ENCODE results near the gene ZNF281.

The ZNF281 gene

GRCh38 chr1:200364091-200364759 lies 45.6 kb downstream of the ZNF281 start:
- Histone ChIP-seq H3K36me3 (ENCODE audit: control insufficient read depth in 2 of 2, insufficient read depth in 1 of 2, low read length in 2 of 2) (no peaks in the 10 kb centered on the region), H3K4me1 (ENCODE audit: control insufficient read depth, insufficient read depth, low read length) (no peaks in the 10 kb centered on the region), H3K9me3 (ENCODE audit: control insufficient read depth, insufficient read depth, low read depth, low read length) (no peaks in the 10 kb centered on the region), H3K4me3 (ENCODE audit: low read depth, low read length) (no peak overlapping the region), H3K27ac (ENCODE audit: extremely low read depth, low read depth, low read length) (no peak overlapping the region)
- TF ChIP-seq KLF7 (tag by site-specific recombination; IDR thresholded peaks at IDR 0.05; ENCODE audit: borderline replicate concordance): no peak
- no peak for TF ChIP-seq ZNF521 (tag by site-specific recombination; IDR thresholded peaks at IDR 0.05)
- no peak for TF ChIP-seq HOXA7 (CRISPR knock-in tag; IDR thresholded peaks at IDR 0.05; ENCODE audit: borderline replicate concordance)
- no peak for TF ChIP-seq ZBTB11 (tag by site-specific recombination; conservative IDR thresholded peaks at IDR 0.05; ENCODE audit: low read depth)
- no peak for TF ChIP-seq ZBTB21 (tag by site-specific recombination; IDR thresholded peaks at IDR 0.05)
- no peak for TF ChIP-seq ZNF366 (tag by site-specific recombination; conservative IDR thresholded peaks at IDR 0.05)
- TF ChIP-seq ZNF558 (tag by site-specific recombination; IDR thresholded peaks at IDR 0.05): no peak
- no peak for TF ChIP-seq ZNF423 (tag by site-specific recombination; IDR thresholded peaks at IDR 0.05)
- no peak for TF ChIP-seq ZNF768 (tag by site-specific recombination; IDR thresholded peaks at IDR 0.05)
- ChIA-PET CTCF (no interaction called here), POLR2A (no interaction called here)

GRCh38 chr1:200363264-200363933 lies 46.4 kb downstream of the ZNF281 start:
- ChIA-PET CTCF (interaction anchor here (1.0 kb wide), 1 partner anchor 33 kb away, joined by 3 read pairs; no protein-coding TSS in a partner anchor), POLR2A (interaction anchor here (0.6 kb wide), 1 partner anchor 13 kb away, joined by 3 read pairs; no protein-coding TSS in a partner anchor)
- H3K9me3 ChIP-seq (ENCODE audit: control insufficient read depth, insufficient read depth, low read depth, low read length): no peaks in the 10 kb centered on the region
- H3K27ac ChIP-seq (ENCODE audit: extremely low read depth, low read depth, low read length): no peak overlapping the region
- H3K4me1 ChIP-seq (ENCODE audit: control insufficient read depth, insufficient read depth, low read length): no peaks in the 10 kb centered on the region
- no peak overlapping the region for H3K4me3 ChIP-seq (ENCODE audit: low read depth, low read length)
- no peaks in the 10 kb centered on the region for H3K36me3 ChIP-seq (ENCODE audit: control insufficient read depth in 2 of 2, insufficient read depth in 1 of 2, low read length in 2 of 2)
- TF ChIP-seq PRDM4 (tag by site-specific recombination; IDR thresholded peaks at IDR 0.05) (no peak), ZBTB7A (tag by site-specific recombination; IDR thresholded peaks at IDR 0.05; ENCODE audit: low read depth) (no peak), ZBTB48 (tag by site-specific recombination; IDR thresholded peaks at IDR 0.05) (no peak), ATF2 (tag by site-specific recombination; IDR thresholded peaks at IDR 0.05; ENCODE audit: low read depth) (no peak), ZNF692 (tag by site-specific recombination; IDR thresholded peaks at IDR 0.05) (no peak), ZNF155 (tag by site-specific recombination; IDR thresholded peaks at IDR 0.05) (no peak), ZSCAN16 (tag by site-specific recombination; IDR thresholded peaks at IDR 0.05) (no peak), ZNF324 (tag by site-specific recombination; IDR thresholded peaks at IDR 0.05) (no peak), ZNF518A (tag by site-specific recombination; conservative IDR thresholded peaks at IDR 0.05; ENCODE audit: low read depth) (no peak), KLF10 (tag by site-specific recombination; IDR thresholded peaks at IDR 0.05) (no peak), GLIS2 (tag by site-specific recombination; IDR thresholded peaks at IDR 0.05) (no peak)
